Measurements from ENCODE around the gene BSN.

BSN gene

GRCh38 chr3:49629451-49629850, 75.2 kb downstream of the BSN start:
- DNase-seq = no peak

DNA sequence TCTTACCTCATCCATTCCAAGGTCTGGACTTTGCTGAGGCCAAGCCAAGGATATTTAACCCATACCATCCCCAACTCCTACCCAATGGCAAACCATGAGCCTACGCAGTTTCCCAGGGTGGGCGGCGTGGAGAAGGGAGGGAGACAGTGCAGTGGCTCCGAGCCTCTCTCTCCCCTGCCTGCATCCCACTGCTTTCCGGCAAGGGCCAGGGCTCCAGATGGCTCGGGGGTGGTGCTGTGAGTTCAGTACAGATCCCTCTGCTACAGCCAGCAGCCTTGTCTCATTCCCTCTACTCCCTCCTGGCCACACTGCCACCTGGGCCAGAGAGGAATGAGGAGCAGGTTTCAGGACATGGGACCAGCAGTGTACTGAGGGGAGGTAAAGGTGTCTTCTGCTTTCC, 75.6 kb downstream of the BSN start:
- DNase-seq = no peak

- DNase-seq = no peak
Observed at GRCh38 chr3:49630784-49631183, 76.5 kb downstream of the BSN start.

- no peak for DNase-seq
Observed at GRCh38 chr3:49634736-49635135, 80.5 kb downstream of the BSN start.

DNA sequence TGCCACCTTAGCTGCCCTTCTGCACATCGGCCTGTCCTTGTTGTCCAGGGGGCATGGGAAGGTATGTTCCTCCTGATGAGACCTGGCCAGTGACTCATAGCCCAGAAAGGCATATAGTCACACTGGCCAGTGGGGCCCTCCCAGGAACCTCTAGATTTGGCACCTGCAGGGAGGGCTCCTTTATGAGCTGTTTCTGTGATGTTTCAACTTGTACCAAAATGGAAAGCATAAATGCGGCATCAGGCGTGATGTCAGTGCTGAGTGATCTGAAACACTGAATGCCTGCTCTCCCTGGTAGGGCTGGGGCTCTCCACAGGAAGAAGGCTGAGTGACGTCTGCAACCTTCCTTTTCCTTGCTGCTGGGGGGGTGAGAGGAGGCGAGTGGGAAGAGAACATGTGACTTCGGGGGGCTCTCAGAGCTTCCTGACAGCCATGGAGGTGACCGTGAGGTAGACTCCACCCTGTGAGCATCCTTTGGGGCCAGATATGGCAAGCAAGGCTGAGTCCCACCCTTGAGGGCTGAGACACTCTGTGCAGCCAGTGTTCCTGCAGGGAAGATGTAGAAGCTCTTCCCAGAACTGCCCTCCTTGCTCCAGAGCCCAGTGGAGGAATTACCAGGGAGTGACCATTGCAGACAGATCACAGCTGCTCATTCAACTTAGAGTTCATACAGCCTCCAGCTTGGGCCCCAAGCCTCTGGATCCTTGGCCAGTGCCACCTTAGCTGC, 82.8 kb downstream of the BSN start:
- DNase-seq = no peak

GRCh38 chr3:49638445-49638844, 84.2 kb downstream of the BSN start:
- peak; percentile 78 for DNase-seq

GRCh38 chr3:49639551-49639950, 85.3 kb downstream of the BSN start:
- no peak for DNase-seq

DNA sequence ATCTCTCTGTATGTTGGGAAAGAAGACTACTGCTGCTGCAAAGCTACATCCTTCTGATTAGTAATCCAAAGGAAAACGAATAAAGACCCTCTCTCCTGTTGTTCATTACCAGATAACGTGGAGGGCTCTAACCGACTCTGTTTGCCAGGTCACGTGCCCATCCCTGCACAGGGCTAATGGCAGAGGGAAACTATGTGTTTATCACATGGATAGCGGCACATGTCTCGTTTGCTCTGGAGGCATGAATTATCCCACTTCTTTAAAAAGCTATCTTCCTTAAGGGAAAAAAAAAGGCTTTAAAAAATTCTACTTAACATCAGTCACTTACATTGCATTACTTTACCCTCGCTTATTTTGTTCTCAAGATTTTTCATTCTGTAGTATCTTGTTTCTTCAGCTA, 87.0 kb downstream of the BSN start:
- no peak for DNase-seq

DNA sequence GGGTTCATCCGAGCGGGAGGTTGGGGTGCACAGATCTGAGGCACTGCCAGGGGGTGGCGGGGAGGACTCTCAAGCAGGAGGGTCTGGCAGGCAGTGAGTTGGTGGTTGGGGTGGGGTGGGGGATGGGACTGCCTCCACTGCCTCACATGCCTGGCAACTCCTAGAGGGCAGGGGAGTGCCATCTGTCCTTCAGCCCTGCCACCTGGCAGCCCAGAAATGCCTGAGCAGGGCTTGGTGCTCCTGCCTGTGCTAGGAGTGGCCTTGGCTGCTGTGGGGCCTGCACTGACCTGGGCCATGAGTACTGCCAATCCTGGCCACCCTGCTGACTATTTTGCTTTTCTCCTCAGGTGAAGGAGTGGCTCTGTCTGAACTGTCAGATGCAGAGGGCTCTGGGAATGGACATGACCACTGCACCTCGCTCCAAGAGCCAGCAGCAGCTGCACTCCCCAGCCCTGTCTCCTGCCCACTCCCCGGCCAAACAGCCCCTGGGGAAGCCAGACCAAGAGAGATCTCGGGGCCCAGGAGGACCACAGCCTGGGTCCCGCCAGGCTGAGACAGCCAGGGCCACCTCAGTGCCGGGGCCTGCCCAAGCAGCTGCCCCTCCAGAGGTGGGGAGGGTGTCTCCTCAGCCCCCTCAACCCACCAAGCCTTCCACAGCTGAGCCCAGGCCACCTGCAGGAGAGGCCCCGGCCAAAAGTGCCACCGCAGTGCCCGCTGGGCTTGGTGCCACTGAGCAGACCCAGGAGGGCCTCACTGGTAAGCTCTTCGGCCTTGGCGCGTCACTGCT, 87.8 kb downstream of the BSN start:
- DNase-seq = no peak

DNA sequence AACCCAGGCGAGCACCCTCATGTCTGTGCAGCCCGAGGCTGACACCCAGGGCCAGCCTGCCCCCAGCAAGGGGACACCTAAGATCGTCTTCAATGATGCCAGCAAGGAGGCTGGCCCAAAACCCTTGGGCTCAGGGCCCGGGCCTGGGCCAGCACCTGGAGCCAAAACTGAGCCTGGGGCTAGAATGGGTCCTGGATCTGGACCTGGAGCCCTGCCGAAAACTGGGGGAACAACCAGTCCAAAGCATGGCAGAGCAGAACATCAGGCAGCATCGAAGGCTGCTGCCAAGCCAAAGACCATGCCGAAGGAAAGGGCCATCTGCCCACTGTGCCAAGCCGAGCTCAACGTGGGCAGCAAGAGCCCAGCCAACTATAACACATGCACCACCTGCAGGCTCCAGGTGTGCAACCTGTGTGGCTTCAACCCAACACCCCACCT, 88.5 kb downstream of the BSN start:
- no peak for DNase-seq

DNA sequence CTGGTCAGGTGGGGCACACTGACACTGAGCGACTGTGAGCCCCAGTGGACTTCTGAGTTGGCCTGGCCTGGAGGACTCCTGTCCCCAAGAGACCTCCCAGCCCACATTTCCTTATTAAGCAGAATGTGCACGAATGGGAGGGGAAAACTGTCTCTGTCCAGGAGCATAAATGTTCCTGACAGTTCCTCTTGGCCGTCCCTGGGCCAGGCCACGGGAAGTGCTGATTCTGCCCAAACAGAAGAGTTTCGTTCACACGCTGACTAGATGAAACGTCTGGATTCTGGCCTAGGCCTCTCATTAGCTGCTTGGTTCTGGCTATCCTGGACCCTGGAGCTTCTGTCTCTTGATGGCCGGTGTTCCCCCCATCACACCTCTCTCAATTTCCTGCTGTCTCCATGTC, 90.4 kb downstream of the BSN start:
- DNase-seq = no peak

GRCh38 chr3:49646236-49646635, 92.0 kb downstream of the BSN start:
- DNase-seq = no peak

- DNase-seq = no peak
Observed at GRCh38 chr3:49647741-49648140, 93.5 kb downstream of the BSN start.

- no peak for DNase-seq
Observed at GRCh38 chr3:49648354-49649019, 94.2 kb downstream of the BSN start.

GRCh38 chr3:49649576-49649975, 95.3 kb downstream of the BSN start:
- DNase-seq = peak; percentile 25

- DNase-seq = no peak
Observed at GRCh38 chr3:49650177-49650576, 95.9 kb downstream of the BSN start.

GRCh38 chr3:49650637-49651036, 96.4 kb downstream of the BSN start:
- DNase-seq = no peak

- no peak for DNase-seq
Observed at GRCh38 chr3:49652218-49652902, 98.1 kb downstream of the BSN start.

DNA sequence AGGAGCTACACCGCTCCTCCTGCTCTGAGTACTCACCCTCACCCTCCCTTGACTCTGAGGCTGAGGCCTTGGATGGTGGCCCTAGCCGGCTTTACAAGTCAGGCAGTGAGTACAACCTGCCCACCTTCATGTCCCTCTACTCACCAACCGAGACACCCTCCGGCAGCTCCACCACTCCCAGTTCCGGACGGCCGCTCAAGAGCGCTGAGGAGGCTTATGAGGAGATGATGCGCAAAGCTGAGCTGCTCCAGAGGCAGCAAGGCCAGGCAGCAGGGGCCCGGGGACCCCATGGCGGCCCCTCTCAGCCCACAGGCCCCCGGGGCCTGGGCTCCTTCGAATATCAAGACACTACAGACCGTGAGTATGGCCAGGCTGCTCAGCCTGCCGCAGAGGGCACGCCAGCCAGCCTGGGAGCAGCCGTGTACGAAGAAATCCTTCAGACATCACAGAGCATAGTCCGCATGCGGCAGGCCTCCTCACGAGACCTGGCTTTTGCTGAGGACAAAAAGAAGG, 98.7 kb downstream of the BSN start:
- DNase-seq = no peak

- no peak for DNase-seq
Observed at GRCh38 chr3:49653621-49654020, 99.3 kb downstream of the BSN start.

- DNase-seq = no peak
Observed at GRCh38 chr3:49654176-49654825, 100.0 kb downstream of the BSN start.

DNA sequence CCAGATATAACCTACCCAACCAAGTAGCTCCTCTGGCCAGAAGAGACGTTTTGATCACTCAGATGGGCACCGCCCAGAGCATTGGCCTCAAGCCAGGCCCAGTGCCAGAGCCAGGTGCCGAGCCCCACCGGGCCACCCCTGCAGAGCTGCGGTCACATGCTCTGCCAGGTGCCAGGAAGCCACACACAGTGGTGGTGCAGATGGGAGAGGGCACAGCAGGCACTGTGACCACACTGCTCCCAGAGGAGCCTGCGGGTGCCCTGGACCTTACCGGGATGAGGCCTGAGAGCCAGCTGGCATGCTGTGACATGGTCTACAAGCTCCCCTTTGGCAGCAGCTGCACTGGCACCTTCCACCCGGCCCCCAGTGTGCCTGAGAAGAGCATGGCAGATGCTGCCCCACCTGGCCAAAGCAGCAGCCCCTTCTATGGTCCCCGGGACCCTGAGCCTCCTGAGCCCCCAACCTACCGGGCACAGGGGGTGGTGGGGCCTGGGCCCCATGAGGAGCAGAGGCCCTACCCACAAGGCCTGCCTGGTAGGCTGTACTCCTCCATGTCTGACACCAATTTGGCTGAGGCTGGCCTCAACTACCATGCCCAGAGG, 100.8 kb downstream of the BSN start:
- no peak for DNase-seq

Measured in fibroblast of skin of right biceps (primary cell).